ENCODE results near the gene ANKK1. TPM values are rescaled to one million over a fixed set of nuclear protein-coding genes. Genes with fewer than 3 reads are reported as not detected.

The ANKK1 gene
- total RNA-seq, 4 donors from 2014 or later: 0.57 to 3.3 TPM; not detected in 2

- Histone ChIP-seq H3K27ac (no peak overlapping the region), H3K27me3 (no peaks in the 10 kb centered on the region), H3K9me3 (no peaks in the 10 kb centered on the region), H3K4me1 (no peaks in the 10 kb centered on the region), H3K36me3 (no peaks in the 10 kb centered on the region), H3K4me3 (no peak overlapping the region)
- TF ChIP-seq POLR2A (IDR thresholded peaks at IDR 0.05) (no peak), CTCF (IDR thresholded peaks at IDR 0.05) (no peak)
- DNase-seq: no peak
Observed at GRCh38 chr11:113377681-113378412, 9.7 kb upstream of the ANKK1 start.

- Histone ChIP-seq H3K27ac (no peak overlapping the region), H3K4me3 (no peak overlapping the region), H3K27me3 (no peaks in the 10 kb centered on the region), H3K9me3 (no peaks in the 10 kb centered on the region), H3K36me3 (no peaks in the 10 kb centered on the region), H3K4me1 (no peaks in the 10 kb centered on the region)
- TF ChIP-seq CTCF (IDR thresholded peaks at IDR 0.05) (no peak), POLR2A (IDR thresholded peaks at IDR 0.05) (no peak)
- no peak for DNase-seq
Observed at GRCh38 chr11:113378692-113379091, 8.9 kb upstream of the ANKK1 start.

GRCh38 chr11:113382121-113382520 lies 5.5 kb upstream of the ANKK1 start:
- Histone ChIP-seq H3K27ac (no peak overlapping the region), H3K36me3 (no peaks in the 10 kb centered on the region), H3K4me3 (no peak overlapping the region), H3K27me3 (no peaks in the 10 kb centered on the region), H3K9me3 (no peaks in the 10 kb centered on the region), H3K4me1 (no peaks in the 10 kb centered on the region)
- DNase-seq: no peak
- TF ChIP-seq POLR2A (IDR thresholded peaks at IDR 0.05): no peak
- no peak for TF ChIP-seq CTCF (IDR thresholded peaks at IDR 0.05)

- TF ChIP-seq POLR2A (IDR thresholded peaks at IDR 0.05) (no peak), CTCF (IDR thresholded peaks at IDR 0.05) (no peak)
- DNase-seq: no peak
Observed at GRCh38 chr11:113384551-113384950, 3.0 kb upstream of the ANKK1 start.

GRCh38 chr11:113385749-113386148 lies 1.8 kb upstream of the ANKK1 start:
- Histone ChIP-seq H3K9me3 (no peaks in the 10 kb centered on the region), H3K4me3 (no peak overlapping the region), H3K27me3 (peaks cover 0 to 4% of the 10 kb centered on the region in 2 donors), H3K27ac (no peak overlapping the region), H3K36me3 (no peaks in the 10 kb centered on the region), H3K4me1 (peaks cover 0 to 6% (median 0%) of the 10 kb centered on the region in 4 donors)
- DNase-seq: no peak
- TF ChIP-seq CTCF (IDR thresholded peaks at IDR 0.05) (no peak), POLR2A (IDR thresholded peaks at IDR 0.05) (no peak)

More at GRCh38 chr11:113384551-113384950, 3.0 kb upstream of the ANKK1 start:
- Histone ChIP-seq H3K27me3 (peaks cover 0 to 4% of the 10 kb centered on the region in 2 donors), H3K4me3 (no peak overlapping the region), H3K9me3 (no peaks in the 10 kb centered on the region), H3K27ac (no peak overlapping the region), H3K4me1 (peaks cover 0 to 6% (median 0%) of the 10 kb centered on the region in 4 donors), H3K36me3 (no peaks in the 10 kb centered on the region)

Data from Peyer's patch (tissue), 4 donors.